ENCODE measurements around the gene GULP1. TPM values are rescaled to one million over a fixed set of nuclear protein-coding genes. Genes with fewer than 3 reads are reported as not detected.

GULP1 gene
- total RNA-seq, 1 donor from 2014 or later = 27.6 TPM

DNA sequence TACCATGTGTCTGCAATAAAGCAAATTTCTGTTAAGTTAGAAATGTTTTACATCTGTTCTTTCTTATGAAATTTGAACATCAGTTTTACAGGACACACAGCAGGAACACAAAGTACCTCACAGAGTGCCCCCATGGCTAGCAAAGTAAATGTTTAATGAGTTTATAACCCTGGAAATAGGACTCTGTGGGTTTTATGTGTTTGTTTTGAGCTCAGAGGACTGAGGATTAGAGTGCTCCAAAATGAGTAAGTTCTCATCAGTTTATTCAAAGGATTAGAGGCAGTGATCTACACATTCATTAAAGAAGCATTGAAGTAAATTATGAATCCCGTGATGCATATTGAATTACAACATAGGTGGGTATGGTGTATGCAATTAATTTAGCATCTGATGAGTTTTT lies 281.8 kb downstream of the GULP1 start:
- Histone ChIP-seq H3K4me3 (no peak overlapping the region), H3K27me3 (ENCODE audit: low read depth) (no peaks in the 10 kb centered on the region), H3K4me1 (no peaks in the 10 kb centered on the region), H3K27ac (no peak overlapping the region), H3K9me3 (no peaks in the 10 kb centered on the region), H3K36me3 (peaks cover 17% of the 10 kb centered on the region)
- TF ChIP-seq, protein P1, sequence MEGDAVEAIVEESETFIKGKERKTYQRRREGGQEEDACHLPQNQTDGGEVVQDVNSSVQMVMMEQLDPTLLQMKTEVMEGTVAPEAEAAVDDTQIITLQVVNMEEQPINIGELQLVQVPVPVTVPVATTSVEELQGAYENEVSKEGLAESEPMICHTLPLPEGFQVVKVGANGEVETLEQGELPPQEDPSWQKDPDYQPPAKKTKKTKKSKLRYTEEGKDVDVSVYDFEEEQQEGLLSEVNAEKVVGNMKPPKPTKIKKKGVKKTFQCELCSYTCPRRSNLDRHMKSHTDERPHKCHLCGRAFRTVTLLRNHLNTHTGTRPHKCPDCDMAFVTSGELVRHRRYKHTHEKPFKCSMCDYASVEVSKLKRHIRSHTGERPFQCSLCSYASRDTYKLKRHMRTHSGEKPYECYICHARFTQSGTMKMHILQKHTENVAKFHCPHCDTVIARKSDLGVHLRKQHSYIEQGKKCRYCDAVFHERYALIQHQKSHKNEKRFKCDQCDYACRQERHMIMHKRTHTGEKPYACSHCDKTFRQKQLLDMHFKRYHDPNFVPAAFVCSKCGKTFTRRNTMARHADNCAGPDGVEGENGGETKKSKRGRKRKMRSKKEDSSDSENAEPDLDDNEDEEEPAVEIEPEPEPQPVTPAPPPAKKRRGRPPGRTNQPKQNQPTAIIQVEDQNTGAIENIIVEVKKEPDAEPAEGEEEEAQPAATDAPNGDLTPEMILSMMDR (IDR thresholded peaks at IDR 0.05) = no peak
- DNase-seq = no peak
- no peak for ATAC-seq
- intact Hi-C loops (cut with DNase I) = no loop called here

DNA sequence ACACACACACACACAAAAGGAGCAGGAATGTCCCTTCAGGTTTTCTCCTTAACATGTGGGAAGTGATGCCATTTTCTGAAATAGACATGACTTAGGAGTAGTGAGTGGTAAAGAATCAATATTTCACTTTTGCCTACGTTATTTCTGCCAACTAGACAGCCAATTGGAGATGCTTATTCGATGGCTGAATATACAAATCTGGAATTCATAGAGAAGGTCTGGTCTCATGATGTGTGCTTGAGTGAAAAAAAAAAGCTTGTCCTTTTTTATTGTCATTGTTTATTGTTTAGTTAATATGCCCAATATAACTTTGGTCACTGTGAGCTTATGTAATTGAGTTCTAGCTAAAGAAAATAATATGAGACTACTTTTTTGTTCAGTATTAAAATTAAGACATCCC lies 284.3 kb downstream of the GULP1 start:
- Histone ChIP-seq H3K36me3 (no peaks in the 10 kb centered on the region), H3K4me1 (no peaks in the 10 kb centered on the region), H3K9me3 (no peaks in the 10 kb centered on the region), H3K27me3 (ENCODE audit: low read depth) (no peaks in the 10 kb centered on the region), H3K27ac (no peak overlapping the region), H3K4me3 (no peak overlapping the region)
- TF ChIP-seq, protein P1 (IDR thresholded peaks at IDR 0.05) = no peak
- no peak for ATAC-seq
- intact Hi-C loops (cut with DNase I) = no loop called here
- DNase-seq = no peak

DNA sequence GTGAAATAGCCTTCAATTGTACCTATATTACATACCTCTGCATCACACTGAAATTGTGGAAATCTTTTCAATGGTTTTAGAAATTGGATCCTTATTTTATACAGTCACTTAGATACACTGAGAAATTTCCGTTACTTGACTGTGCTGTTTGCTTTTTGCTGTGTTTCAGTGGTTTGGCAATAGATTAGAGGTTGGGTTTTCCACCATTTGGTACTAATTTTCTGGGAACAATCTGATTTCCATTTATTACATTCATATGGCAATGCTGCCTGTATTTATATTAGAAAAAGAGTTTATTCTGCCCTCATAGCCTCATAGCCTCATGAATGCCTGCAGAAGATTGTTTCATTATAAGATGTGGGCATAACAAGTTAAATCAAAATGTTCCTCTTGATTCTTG lies 285.0 kb downstream of the GULP1 start:
- Histone ChIP-seq H3K36me3 (no peaks in the 10 kb centered on the region), H3K27ac (no peak overlapping the region), H3K9me3 (no peaks in the 10 kb centered on the region), H3K4me1 (no peaks in the 10 kb centered on the region), H3K27me3 (ENCODE audit: low read depth) (no peaks in the 10 kb centered on the region), H3K4me3 (no peak overlapping the region)
- no peak for ATAC-seq
- TF ChIP-seq, protein P1 (IDR thresholded peaks at IDR 0.05) = no peak
- no peak for DNase-seq
- intact Hi-C loops (cut with DNase I) = no loop called here

DNA sequence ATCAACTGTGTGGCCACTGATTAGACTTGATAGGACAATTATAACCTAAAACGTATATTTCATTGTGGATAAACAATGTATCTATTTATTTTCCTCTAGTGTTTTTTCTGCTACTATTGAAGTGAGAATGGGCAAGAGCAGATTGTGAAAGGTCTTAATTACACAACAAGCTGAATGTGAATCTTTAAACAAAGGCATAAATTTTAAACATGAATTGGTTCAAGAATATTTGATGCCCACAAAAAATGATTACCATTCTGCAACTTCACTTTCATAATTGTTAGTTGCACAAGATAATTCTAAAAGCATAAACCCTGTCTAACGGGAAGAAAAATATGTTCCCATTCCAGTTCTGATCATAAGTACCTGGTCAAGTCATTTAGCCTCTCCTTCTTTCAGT lies 285.6 kb downstream of the GULP1 start:
- Histone ChIP-seq H3K4me3 (no peak overlapping the region), H3K9me3 (no peaks in the 10 kb centered on the region), H3K27ac (no peak overlapping the region), H3K4me1 (no peaks in the 10 kb centered on the region), H3K27me3 (ENCODE audit: low read depth) (no peaks in the 10 kb centered on the region), H3K36me3 (no peaks in the 10 kb centered on the region)
- DNase-seq = no peak
- intact Hi-C loops (cut with DNase I) = no loop called here
- TF ChIP-seq, protein P1 (IDR thresholded peaks at IDR 0.05) = no peak
- no peak for ATAC-seq

DNA sequence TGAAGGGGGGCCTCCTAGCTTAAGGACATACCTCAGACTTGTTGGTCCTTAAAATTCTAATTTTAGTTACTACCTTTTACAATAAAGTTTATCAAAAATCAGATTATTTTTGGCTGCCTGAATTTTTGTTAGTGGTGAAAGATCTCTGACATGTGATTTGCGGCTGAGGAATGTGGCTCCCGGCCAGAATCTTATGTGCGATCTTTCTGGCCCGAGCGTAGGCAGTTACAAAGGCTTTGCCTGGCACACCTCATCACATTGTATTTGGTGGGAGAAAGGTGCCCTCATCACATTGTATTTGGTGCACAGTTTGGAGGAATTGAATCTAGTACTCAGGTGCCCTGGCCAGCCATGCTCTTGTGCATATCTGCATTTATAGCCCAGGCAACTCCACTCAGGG lies 289.1 kb downstream of the GULP1 start:
- no peaks in the 10 kb centered on the region for H3K4me1 ChIP-seq

More for the DNA sequence above, 289.1 kb downstream of the GULP1 start:
- DNase-seq = no peak
- H3K27me3 ChIP-seq (ENCODE audit: low read depth) = no peaks in the 10 kb centered on the region
- no peaks in the 10 kb centered on the region for H3K9me3 ChIP-seq
- H3K27ac ChIP-seq = no peak overlapping the region
- intact Hi-C loops (cut with DNase I) = no loop called here
- H3K36me3 ChIP-seq = no peaks in the 10 kb centered on the region
- TF ChIP-seq, protein P1 (IDR thresholded peaks at IDR 0.05) = no peak
- H3K4me3 ChIP-seq = no peak overlapping the region
- ATAC-seq = no peak

All from lower lobe of right lung (tissue), 2 donors.